Measurements from ENCODE around the gene FAM174C.

GRCh38 chr19:1269065-1269477, 6.3 kb upstream of the FAM174C start, which contains the start of gene CIRBP:
- TF ChIP-seq EP300 (IDR thresholded peaks at IDR 0.05): no peak
- TF ChIP-seq CTCF (IDR thresholded peaks at IDR 0.05): no peak
- peak; percentile 100 for TF ChIP-seq POLR2A (IDR thresholded peaks at IDR 0.05)
